ENCODE measurements around the gene HGS. TPM values are rescaled to one million over a fixed set of nuclear protein-coding genes. Genes with fewer than 3 reads are reported as not detected.
A peak's percentile ranks its signal among the peaks of the same experiment; 100 is the strongest.

The HGS gene
- total and polyA plus RNA-seq, 2 of the 13 experiments (the other 11 are each of a cell fraction or from before 2014, with no cell fraction given): 73.3 to 78.1 TPM

- no peak for TF ChIP-seq LCORL (IDR thresholded peaks at IDR 0.05)
- TF ChIP-seq LCORL (CRISPR knock-in tag; IDR thresholded peaks at IDR 0.05): peak; percentile 81; the same call in 1 of the 2 replicates
- TF ChIP-seq MLXIP (CRISPR knock-in tag; IDR thresholded peaks at IDR 0.05; ENCODE audit: borderline replicate concordance): peak; percentile 37; the same call in 1 of the 2 replicates
- peak; percentile 79; the same call in 1 of the 2 replicates for TF ChIP-seq TOPORS (CRISPR knock-in tag; IDR thresholded peaks at IDR 0.05)
- TF ChIP-seq GRHL1 (CRISPR knock-in tag; conservative IDR thresholded peaks at IDR 0.05): no peak
- peak; percentile 92 for TF ChIP-seq NR2C2 (CRISPR knock-in tag; IDR thresholded peaks at IDR 0.05; ENCODE audit: borderline replicate concordance)
- TF ChIP-seq MAF1 (CRISPR knock-in tag; IDR thresholded peaks at IDR 0.05; ENCODE audit: borderline replicate concordance): no peak
- TF ChIP-seq AGO2 (optimal IDR thresholded peaks at IDR 0.05; ENCODE audit: low read depth, low read length): peak; percentile 90
- no peak for TF ChIP-seq NFIC (IDR thresholded peaks at IDR 0.05; ENCODE audit: low read length)
- no peak for TF ChIP-seq ETS1 (CRISPR knock-in tag; IDR thresholded peaks at IDR 0.05)
- peak; percentile 91 for TF ChIP-seq ZBTB7A (CRISPR knock-in tag; IDR thresholded peaks at IDR 0.05)
- peak; percentile 90 for TF ChIP-seq ZNF670 (CRISPR knock-in tag; IDR thresholded peaks at IDR 0.05; ENCODE audit: borderline replicate concordance)
- no peak for TF ChIP-seq ZFP41 (CRISPR knock-in tag; IDR thresholded peaks at IDR 0.05; ENCODE audit: borderline replicate concordance)
- TF ChIP-seq ATF5 (CRISPR knock-in tag; IDR thresholded peaks at IDR 0.05; ENCODE audit: low read depth): peak; percentile 93; the same call in 1 of the 2 replicates
- TF ChIP-seq SCMH1 (CRISPR knock-in tag; IDR thresholded peaks at IDR 0.05; ENCODE audit: borderline replicate concordance): no peak
- TF ChIP-seq ZNF329 (CRISPR knock-in tag; IDR thresholded peaks at IDR 0.05; ENCODE audit: low read depth): peak; percentile 75
- TF ChIP-seq TCF7 (IDR thresholded peaks at IDR 0.05; ENCODE audit: low read depth): no peak
- peak; percentile 87 for TF ChIP-seq ZNF709 (CRISPR knock-in tag; IDR thresholded peaks at IDR 0.05)
- no peak for TF ChIP-seq NR3C1 (CRISPR knock-in tag; IDR thresholded peaks at IDR 0.05)
- TF ChIP-seq MLX (CRISPR knock-in tag; IDR thresholded peaks at IDR 0.05): peak; percentile 78; the same call in 1 of the 2 replicates
- TF ChIP-seq ZFX (CRISPR knock-in tag; IDR thresholded peaks at IDR 0.05; ENCODE audit: low read depth): peak; percentile 92
- TF ChIP-seq NFRKB (IDR thresholded peaks at IDR 0.05): no peak
- no peak for TF ChIP-seq ADNP (CRISPR knock-in tag; IDR thresholded peaks at IDR 0.05)
- no peak for TF ChIP-seq ZKSCAN1 (IDR thresholded peaks at IDR 0.05; ENCODE audit: low read length)
Measured at GRCh38 chr17:81702934-81703746, 19.3 kb downstream of the HGS start, which contains the start of gene MRPL12 (continued).
